ENCODE results near the gene MYO7B. TPM values are rescaled to one million over a fixed set of nuclear protein-coding genes. Genes with fewer than 3 reads are reported as not detected.

The MYO7B gene
- total RNA-seq, 1 donor from 2014 or later = 1.7 TPM

- no peaks in the 10 kb centered on the region for H3K9me3 Mint-ChIP-seq
- no peak overlapping the region for H3K27ac Mint-ChIP-seq
- H3K36me3 Mint-ChIP-seq = no peaks in the 10 kb centered on the region
Observed at GRCh38 chr2:127665267-127665893, 129.9 kb downstream of the MYO7B start.

GRCh38 chr2:127669056-127669455, 133.6 kb downstream of the MYO7B start:
- no peaks in the 10 kb centered on the region for H3K36me3 Mint-ChIP-seq
- no peak for TF ChIP-seq CTCF (conservative IDR thresholded peaks at IDR 0.05)
- DNase-seq (ENCODE audit: extremely low spot score, unreplicated experiment) = no peak
- no peak overlapping the region for H3K4me3 Mint-ChIP-seq
- no peaks in the 10 kb centered on the region for H3K9me3 Mint-ChIP-seq
- H3K27me3 Mint-ChIP-seq = peaks cover 78% of the 10 kb centered on the region
- no peak overlapping the region for H3K27ac Mint-ChIP-seq
- H3K4me1 Mint-ChIP-seq (ENCODE audit: unreplicated experiment) = no peaks in the 10 kb centered on the region

More at GRCh38 chr2:127665267-127665893, 129.9 kb downstream of the MYO7B start:
- Mint-ChIP-seq H3K4me3 (no peak overlapping the region), H3K4me1 (ENCODE audit: unreplicated experiment) (peaks cover 5% of the 10 kb centered on the region), H3K27me3 (peaks cover 62% of the 10 kb centered on the region)
- no peak for DNase-seq (ENCODE audit: extremely low spot score, unreplicated experiment)
- no peak for TF ChIP-seq CTCF (conservative IDR thresholded peaks at IDR 0.05)

GRCh38 chr2:127670055-127670956, 134.8 kb downstream of the MYO7B start:
- H3K27me3 Mint-ChIP-seq = peaks cover 73% of the 10 kb centered on the region
- no peak for DNase-seq (ENCODE audit: extremely low spot score, unreplicated experiment)
- H3K27ac Mint-ChIP-seq = no peak overlapping the region
- H3K9me3 Mint-ChIP-seq = no peaks in the 10 kb centered on the region
- no peaks in the 10 kb centered on the region for H3K36me3 Mint-ChIP-seq
- TF ChIP-seq CTCF (conservative IDR thresholded peaks at IDR 0.05) = no peak
- no peaks in the 10 kb centered on the region for H3K4me1 Mint-ChIP-seq (ENCODE audit: unreplicated experiment)
- H3K4me3 Mint-ChIP-seq = no peak overlapping the region

GRCh38 chr2:127670957-127671290, 135.4 kb downstream of the MYO7B start:
- Mint-ChIP-seq H3K27ac (no peak overlapping the region), H3K27me3 (peaks cover 71% of the 10 kb centered on the region), H3K9me3 (no peaks in the 10 kb centered on the region), H3K4me3 (no peak overlapping the region), H3K4me1 (ENCODE audit: unreplicated experiment) (peaks cover 4% of the 10 kb centered on the region), H3K36me3 (no peaks in the 10 kb centered on the region)
- TF ChIP-seq CTCF (conservative IDR thresholded peaks at IDR 0.05) = no peak
- DNase-seq (ENCODE audit: extremely low spot score, unreplicated experiment) = no peak

GRCh38 chr2:127671557-127672302, 136.2 kb downstream of the MYO7B start:
- no peak overlapping the region for H3K4me3 Mint-ChIP-seq
- no peaks in the 10 kb centered on the region for H3K9me3 Mint-ChIP-seq
- TF ChIP-seq CTCF (conservative IDR thresholded peaks at IDR 0.05) = no peak
- no peak overlapping the region for H3K27ac Mint-ChIP-seq
- H3K27me3 Mint-ChIP-seq = peaks cover 71% of the 10 kb centered on the region
- H3K36me3 Mint-ChIP-seq = no peaks in the 10 kb centered on the region
- no peak for DNase-seq (ENCODE audit: extremely low spot score, unreplicated experiment)
- peaks cover 6% of the 10 kb centered on the region for H3K4me1 Mint-ChIP-seq (ENCODE audit: unreplicated experiment)
